Tibial artery (tissue), 4 donors: ENCODE data around the gene KRT80.

Experiments
- DNase-seq, 2 donors: peaks; one replicate each; pipeline ENCODE4 v3.0.0-alpha.2; 2019
- H3K27ac ChIP-seq, 2 donors: fragments of 200-600 bp; sonication (generic) in 1 of 2; 1 replicate in 1 of 2; 2 replicates in 1 of 2; pipeline ENCODE4 v1.5.1; 2018 to 2019; ENCODE audit warnings: mild to moderate bottlenecking in 1 of 2
- H3K27me3 ChIP-seq, 2 donors: fragments of 200-600 bp; sonication (generic) in 1 of 2; one replicate each; pipeline versions ENCODE4 v1.5.1 to v1.6.0; 2016 to 2019
- H3K36me3 ChIP-seq, 3 donors: fragments of 200-600 bp; sonication (generic) in 2 of 3; one replicate each; pipeline ENCODE4 v1.5.1; 2016 to 2019; ENCODE audit warnings: mild to moderate bottlenecking in 2 of 3
- H3K4me1 ChIP-seq, 4 donors: fragments of 200-600 bp; sonication (generic) in 2 of 4; 1 replicate in 3 of 4; 2 replicates in 1 of 4; pipeline ENCODE4 v1.5.1; 2016 to 2019
- H3K4me3 ChIP-seq, 2 donors: fragments of 200-600 bp; sonication (generic) in 1 of 2; 1 replicate in 1 of 2; 2 replicates in 1 of 2; pipeline ENCODE4 v1.5.1; 2018 to 2019; ENCODE audit warnings: mild to moderate bottlenecking in 2 of 2
- H3K9me3 ChIP-seq, 3 donors: fragments of 200-600 bp; sonication (generic) in 1 of 3; one replicate each; pipeline ENCODE4 v1.5.1; 2016 to 2019
- intact Hi-C: fragments of 100-400 bp; cut with DNase I; formaldehyde crosslinking; loops from one replicate; pipeline ENCODE4 v1.15.0; 2023; ENCODE audit warnings: low total_unique reads
- TF ChIP-seq, protein P1 (sequence below), 2 experiments: fragments of 200-600 bp in 1 of 2; fragments of 450-650 bp in 1 of 2; IDR thresholded peaks; one replicate each; pipeline ENCODE4 v1.5.1; 2017 to 2019; ENCODE audit warnings: antibody characterized with exemption in 2 of 2, mild to moderate bottlenecking in 1 of 2, moderate library complexity in 1 of 2

KRT80 gene

DNA sequence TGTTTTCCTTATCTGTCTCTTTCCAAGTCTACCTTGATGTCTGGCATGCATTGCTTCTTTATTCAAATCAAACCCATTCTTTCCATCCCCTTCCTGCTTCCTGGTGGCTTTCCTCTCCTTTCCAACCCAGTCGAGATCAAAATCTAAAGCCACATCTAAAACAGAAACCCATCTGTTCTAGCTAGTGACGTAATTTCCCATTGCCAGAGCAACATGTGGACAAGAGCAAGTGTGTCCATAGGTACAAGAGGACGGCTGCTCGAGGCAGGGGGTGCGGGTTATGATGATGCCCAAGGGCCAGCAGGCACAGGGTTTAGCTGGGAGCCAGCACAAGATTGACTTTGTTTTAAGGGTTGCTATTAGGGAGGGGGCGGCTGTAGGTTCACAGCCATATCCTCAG, 7.0 kb downstream of the KRT80 start:
- H3K4me1 ChIP-seq = peaks cover 3 to 59% (median 35%) of the 10 kb centered on the region in 4 donors
- H3K4me3 ChIP-seq = no peak overlapping the region
- DNase-seq = no peak
- no peaks in the 10 kb centered on the region for H3K27me3 ChIP-seq
- H3K9me3 ChIP-seq = no peaks in the 10 kb centered on the region
- TF ChIP-seq, protein P1, sequence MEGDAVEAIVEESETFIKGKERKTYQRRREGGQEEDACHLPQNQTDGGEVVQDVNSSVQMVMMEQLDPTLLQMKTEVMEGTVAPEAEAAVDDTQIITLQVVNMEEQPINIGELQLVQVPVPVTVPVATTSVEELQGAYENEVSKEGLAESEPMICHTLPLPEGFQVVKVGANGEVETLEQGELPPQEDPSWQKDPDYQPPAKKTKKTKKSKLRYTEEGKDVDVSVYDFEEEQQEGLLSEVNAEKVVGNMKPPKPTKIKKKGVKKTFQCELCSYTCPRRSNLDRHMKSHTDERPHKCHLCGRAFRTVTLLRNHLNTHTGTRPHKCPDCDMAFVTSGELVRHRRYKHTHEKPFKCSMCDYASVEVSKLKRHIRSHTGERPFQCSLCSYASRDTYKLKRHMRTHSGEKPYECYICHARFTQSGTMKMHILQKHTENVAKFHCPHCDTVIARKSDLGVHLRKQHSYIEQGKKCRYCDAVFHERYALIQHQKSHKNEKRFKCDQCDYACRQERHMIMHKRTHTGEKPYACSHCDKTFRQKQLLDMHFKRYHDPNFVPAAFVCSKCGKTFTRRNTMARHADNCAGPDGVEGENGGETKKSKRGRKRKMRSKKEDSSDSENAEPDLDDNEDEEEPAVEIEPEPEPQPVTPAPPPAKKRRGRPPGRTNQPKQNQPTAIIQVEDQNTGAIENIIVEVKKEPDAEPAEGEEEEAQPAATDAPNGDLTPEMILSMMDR (IDR thresholded peaks at IDR 0.05) = no peak
- intact Hi-C loops = no loop called here
- no peak overlapping the region for H3K27ac ChIP-seq
- no peaks in the 10 kb centered on the region for H3K36me3 ChIP-seq

DNA sequence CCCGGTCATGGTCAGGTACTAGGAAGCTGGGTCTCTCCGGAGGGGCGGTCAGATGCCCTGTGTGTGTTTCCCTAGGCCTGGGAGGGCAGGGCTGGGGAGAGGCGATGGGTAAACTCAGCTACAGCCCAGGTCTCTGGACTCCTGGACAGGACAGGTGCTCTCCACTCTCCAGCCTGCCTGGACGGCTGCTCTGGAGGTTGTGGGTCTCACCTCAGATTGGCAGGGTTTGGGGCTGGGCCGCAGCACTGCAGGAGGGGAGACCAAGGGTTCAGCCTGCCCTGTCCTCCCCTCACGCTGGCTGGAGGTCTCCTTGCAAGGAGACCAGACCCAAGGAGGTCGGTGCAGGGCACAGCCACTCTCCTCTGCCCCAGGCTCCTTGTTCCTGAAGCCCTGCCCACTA, 7.8 kb downstream of the KRT80 start:
- no peak overlapping the region for H3K27ac ChIP-seq
- H3K9me3 ChIP-seq = no peaks in the 10 kb centered on the region
- H3K4me3 ChIP-seq = no peak overlapping the region
- H3K4me1 ChIP-seq = peaks cover 0 to 54% (median 31%) of the 10 kb centered on the region in 4 donors
- intact Hi-C loops = no loop called here
- TF ChIP-seq, protein P1 (IDR thresholded peaks at IDR 0.05) = no peak
- H3K27me3 ChIP-seq = no peaks in the 10 kb centered on the region
- H3K36me3 ChIP-seq = no peaks in the 10 kb centered on the region
- DNase-seq = no peak

DNA sequence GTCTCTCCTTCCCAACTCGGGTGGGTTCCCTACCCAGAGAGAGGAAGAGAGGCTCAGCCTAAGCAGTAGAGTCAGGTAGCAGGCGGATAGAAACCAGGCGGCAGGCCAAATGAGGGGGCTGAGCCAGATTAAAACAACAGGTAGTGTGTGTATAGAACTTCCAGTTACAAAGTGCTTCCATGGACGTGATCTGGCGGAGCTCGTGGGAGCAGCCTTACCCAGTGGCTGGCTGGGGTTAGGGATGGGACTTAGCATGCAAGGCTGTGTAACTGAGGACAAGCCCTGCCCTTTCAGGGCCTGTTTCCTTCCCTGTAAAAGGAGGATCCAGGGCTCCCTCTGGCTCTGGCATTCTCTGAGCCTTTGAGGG, 8.3 kb downstream of the KRT80 start:
- no peak overlapping the region for H3K4me3 ChIP-seq
- intact Hi-C loops = no loop called here
- no peaks in the 10 kb centered on the region for H3K9me3 ChIP-seq
- H3K27ac ChIP-seq = no peak overlapping the region
- no peak for DNase-seq
- TF ChIP-seq, protein P1 (IDR thresholded peaks at IDR 0.05) = no peak
- no peaks in the 10 kb centered on the region for H3K27me3 ChIP-seq
- peaks cover 0 to 56% (median 32%) of the 10 kb centered on the region in 4 donors for H3K4me1 ChIP-seq
- H3K36me3 ChIP-seq = no peaks in the 10 kb centered on the region

DNA sequence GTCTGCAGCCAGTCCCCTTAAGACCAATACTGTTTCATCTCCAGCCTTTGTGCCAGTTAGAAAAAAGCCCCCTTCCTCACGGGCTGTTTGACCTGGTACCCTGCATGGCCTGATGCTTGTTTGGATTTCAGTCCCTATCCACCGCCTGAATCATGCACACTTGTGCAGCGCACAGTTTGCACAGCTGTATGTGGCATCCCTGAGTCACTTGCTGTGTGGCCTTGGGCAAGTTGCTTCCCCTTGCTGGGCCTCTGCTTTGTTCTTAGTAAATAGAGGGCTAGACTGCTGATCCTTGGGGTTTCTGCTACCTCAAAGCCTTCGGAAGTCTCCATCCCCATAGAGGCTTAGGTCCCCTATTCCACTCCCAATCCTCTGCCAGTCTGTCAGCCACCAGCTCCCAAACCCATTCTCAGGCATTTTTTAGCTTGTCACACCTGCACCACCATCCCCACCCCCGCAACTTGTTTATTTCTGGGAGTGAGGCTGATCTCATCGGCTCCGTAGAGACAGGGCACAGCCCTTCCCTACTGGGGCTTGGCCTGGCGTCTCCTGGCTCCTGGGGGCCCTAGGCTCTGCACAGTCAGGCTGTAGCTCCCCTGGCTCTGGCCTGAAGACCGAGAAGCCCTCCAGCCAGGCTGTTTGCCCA, 8.8 kb downstream of the KRT80 start:
- no peak for DNase-seq
- no peak overlapping the region for H3K4me3 ChIP-seq
- no peaks in the 10 kb centered on the region for H3K9me3 ChIP-seq
- H3K27me3 ChIP-seq = no peaks in the 10 kb centered on the region
- H3K36me3 ChIP-seq = no peaks in the 10 kb centered on the region
- no peak overlapping the region for H3K27ac ChIP-seq
- TF ChIP-seq, protein P1 (IDR thresholded peaks at IDR 0.05) = no peak
- intact Hi-C loops = no loop called here
- H3K4me1 ChIP-seq = peaks cover 0 to 53% (median 31%) of the 10 kb centered on the region in 4 donors

DNA sequence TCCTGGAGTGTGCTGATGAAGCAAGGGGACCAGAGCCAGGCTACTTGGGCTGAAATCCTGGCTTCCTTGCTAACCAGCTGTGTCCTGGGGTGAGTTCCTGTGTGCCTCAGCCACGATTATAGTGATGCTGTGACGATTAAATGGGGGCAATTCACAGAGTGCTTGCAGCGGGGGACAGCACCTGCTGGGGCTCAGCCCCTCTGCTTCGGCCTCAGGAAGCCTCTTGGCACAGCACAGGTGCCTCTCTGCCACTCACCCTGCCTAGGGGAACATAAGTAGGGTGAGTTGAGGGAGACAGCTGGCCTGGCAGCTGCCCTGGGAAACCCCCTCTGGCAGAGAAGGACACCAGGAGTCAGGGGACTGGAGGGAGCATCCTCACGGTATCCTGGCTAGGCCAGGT, 9.4 kb downstream of the KRT80 start:
- intact Hi-C loops = no loop called here

More for the DNA sequence above, 9.4 kb downstream of the KRT80 start:
- no peaks in the 10 kb centered on the region for H3K9me3 ChIP-seq
- H3K27ac ChIP-seq = no peak overlapping the region
- DNase-seq = no peak
- H3K36me3 ChIP-seq = no peaks in the 10 kb centered on the region
- TF ChIP-seq, protein P1 (IDR thresholded peaks at IDR 0.05) = no peak
- no peaks in the 10 kb centered on the region for H3K27me3 ChIP-seq
- H3K4me3 ChIP-seq = no peak overlapping the region
- peaks cover 0 to 49% (median 30%) of the 10 kb centered on the region in 4 donors for H3K4me1 ChIP-seq
